Karpas-422 (cell line): Measurements from ENCODE around the gene TLCD3B. TPM values are rescaled to one million over a fixed set of nuclear protein-coding genes. Genes with fewer than 3 reads are reported as not detected.
"Not testable (repeated sequence)": the region's sequence is repeated elsewhere in the genome, so short reads cannot be mapped to it uniquely, and the experiment has no call there.

ENCODE experiments used
- DNase-seq: peaks from one replicate; pipeline ENCODE4 v3.0.0-alpha.2; 2015
- H2AFZ ChIP-seq: fragments of 200-600 bp; sonication (generic); 2 replicates; pipeline ENCODE4 v1.6.1; 2014; ENCODE audit warnings: antibody characterized with exemption, low read length, mixed read lengths
- H3K27ac ChIP-seq: fragments of 200-600 bp; sonication (generic); 2 replicates; pipeline ENCODE4 v1.5.1; 2014; ENCODE audit warnings: mild to moderate bottlenecking, low read length, moderate library complexity
- H3K27me3 ChIP-seq: fragments of 200-600 bp; sonication (generic); 2 replicates; pipeline ENCODE4 v1.6.1; 2014; ENCODE audit warnings: low read length, mixed read lengths
- H3K36me3 ChIP-seq: fragments of 200-600 bp; sonication (generic); 2 replicates; pipeline ENCODE4 v1.6.1; 2014; ENCODE audit warnings: low read length, mixed read lengths; ENCODE audit not compliant: insufficient read depth
- H3K4me1 ChIP-seq: fragments of 200-600 bp; sonication (generic); 2 replicates; pipeline ENCODE4 v1.6.1; 2014; ENCODE audit warnings: mild to moderate bottlenecking, low read length, mixed read lengths
- H3K4me2 ChIP-seq: fragments of 200-600 bp; sonication (generic); 2 replicates; pipeline ENCODE4 v1.6.1; 2014; ENCODE audit warnings: low read length, low read depth, mild to moderate bottlenecking; ENCODE audit not compliant: poor library complexity, severe bottlenecking
- H3K4me3 ChIP-seq: fragments of 200-600 bp; sonication (generic); 2 replicates; pipeline ENCODE4 v1.5.1; 2014; ENCODE audit warnings: mild to moderate bottlenecking, antibody characterized with exemption, low read length, mixed read lengths
- H3K79me2 ChIP-seq: fragments of 200-600 bp; sonication (generic); 2 replicates; pipeline ENCODE4 v1.6.1; 2014; ENCODE audit warnings: mild to moderate bottlenecking, low read length, mixed read lengths
- H3K9ac ChIP-seq: fragments of 200-600 bp; sonication (generic); 2 replicates; pipeline ENCODE4 v1.6.0; 2014; ENCODE audit warnings: low read length
- H3K9me2 ChIP-seq: fragments of 200-600 bp; sonication (generic), shearing (Covaris generic); replicated peaks from 2 replicates; pipeline ENCODE4 v1.6.0; 2014; ENCODE audit warnings: mild to moderate bottlenecking, low read length, moderate library complexity; ENCODE audit not compliant: insufficient read depth
- H3K9me3 ChIP-seq: fragments of 300-700, 200-600 bp; sonication (generic); 2 replicates; pipeline ENCODE4 v1.6.1; 2014; ENCODE audit warnings: low read length, mixed read lengths
- H4K20me1 ChIP-seq: fragments of 200-600 bp; sonication (generic); 2 replicates; pipeline ENCODE4 v1.6.1; 2014; ENCODE audit warnings: mild to moderate bottlenecking, antibody characterized with exemption, low read length, low read depth; ENCODE audit not compliant: insufficient read depth
- total RNA-seq: library from RNA; depleted of rRNA; stranded (reverse); fragments of >200 nt; shearing (Covaris generic); gene quantifications from 2 replicates; pipeline ENCODE4 v1.2.3, GENCODE V29; 2014; ENCODE audit warnings: low replicate concordance

TLCD3B gene
- total RNA-seq, 1 experiment from 2014 or later: not detected

DNA sequence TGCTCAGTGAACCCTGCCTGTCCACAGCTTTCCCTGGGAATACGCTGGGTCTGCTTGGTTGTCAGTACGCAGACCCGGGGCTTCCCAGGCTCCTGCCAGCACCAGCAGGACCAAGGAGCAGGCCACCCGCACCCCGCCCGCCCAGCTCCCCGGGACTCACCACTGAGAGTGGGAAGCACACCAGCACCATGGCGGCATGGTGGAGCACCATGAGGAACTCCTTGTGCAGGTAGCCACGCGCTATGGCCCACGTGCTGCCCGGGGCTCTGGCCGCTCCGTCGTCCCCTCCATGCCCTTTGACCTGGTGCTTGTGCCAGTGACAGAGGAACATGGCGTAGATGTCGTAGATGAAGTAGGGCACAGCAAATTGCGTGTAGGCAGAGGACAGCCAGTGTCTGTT, 4.6 kb downstream of the TLCD3B start:
- Histone ChIP-seq H2AFZ (no peak overlapping the region), H3K27ac (no peak overlapping the region), H3K9ac (no peak overlapping the region), H3K36me3 (no peaks in the 10 kb centered on the region), H3K4me3 (no peak overlapping the region), H3K79me2 (no peaks in the 10 kb centered on the region), H3K4me1 (peaks cover under 1% of the 10 kb centered on the region), H3K9me3 (no peaks in the 10 kb centered on the region), H3K27me3 (no peaks in the 10 kb centered on the region), H4K20me1 (0 out of 2 replicates have a peak, but pooled peaks cover 3% of the 10 kb centered on the region), H3K4me2 (no peak overlapping the region), H3K9me2 (no peaks in the 10 kb centered on the region)
- DNase-seq: no peak

DNA sequence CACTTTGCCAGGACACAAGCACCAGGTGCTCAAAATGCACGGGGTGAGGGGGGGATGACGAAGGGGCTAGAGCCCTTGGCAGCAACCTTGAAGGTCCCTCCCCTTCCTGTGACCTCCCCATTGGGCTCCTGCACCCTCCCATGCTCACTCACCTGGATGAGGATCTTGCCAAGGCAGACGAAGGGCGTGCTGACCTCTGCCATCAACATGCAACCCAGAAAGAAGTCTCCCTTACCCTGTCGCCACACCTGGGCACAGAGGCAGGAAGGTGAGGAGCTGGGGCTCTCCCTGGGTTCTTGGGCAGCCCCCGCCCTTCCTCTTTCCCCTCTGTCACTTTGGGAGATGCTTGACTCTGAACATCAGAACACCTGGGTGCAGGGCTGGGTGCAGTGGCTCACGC, 5.5 kb downstream of the TLCD3B start:
- Histone ChIP-seq H2AFZ (no peak overlapping the region), H3K27ac (no peak overlapping the region), H3K4me2 (no peak overlapping the region), H4K20me1 (0 out of 2 replicates have a peak, but pooled peaks cover 3% of the 10 kb centered on the region), H3K9me2 (no peaks in the 10 kb centered on the region), H3K9me3 (no peaks in the 10 kb centered on the region), H3K36me3 (no peaks in the 10 kb centered on the region), H3K4me1 (peaks cover 5% of the 10 kb centered on the region), H3K4me3 (no peak overlapping the region), H3K79me2 (no peaks in the 10 kb centered on the region), H3K27me3 (no peaks in the 10 kb centered on the region), H3K9ac (no peak overlapping the region)
- DNase-seq: no peak

GRCh38 chr16:30025156-30025555, 5.9 kb downstream of the TLCD3B start:
- Histone ChIP-seq H3K4me2 (no peak overlapping the region), H2AFZ (no peak overlapping the region), H3K36me3 (no peaks in the 10 kb centered on the region), H3K9me2 (no peaks in the 10 kb centered on the region), H3K9me3 (no peaks in the 10 kb centered on the region), H3K4me3 (no peak overlapping the region), H3K79me2 (no peaks in the 10 kb centered on the region), H3K27ac (no peak overlapping the region), H3K4me1 (peaks cover 5% of the 10 kb centered on the region), H3K27me3 (no peaks in the 10 kb centered on the region), H4K20me1 (0 out of 2 replicates have a peak, but pooled peaks cover 3% of the 10 kb centered on the region), H3K9ac (no peak overlapping the region)
- DNase-seq: no peak

DNA sequence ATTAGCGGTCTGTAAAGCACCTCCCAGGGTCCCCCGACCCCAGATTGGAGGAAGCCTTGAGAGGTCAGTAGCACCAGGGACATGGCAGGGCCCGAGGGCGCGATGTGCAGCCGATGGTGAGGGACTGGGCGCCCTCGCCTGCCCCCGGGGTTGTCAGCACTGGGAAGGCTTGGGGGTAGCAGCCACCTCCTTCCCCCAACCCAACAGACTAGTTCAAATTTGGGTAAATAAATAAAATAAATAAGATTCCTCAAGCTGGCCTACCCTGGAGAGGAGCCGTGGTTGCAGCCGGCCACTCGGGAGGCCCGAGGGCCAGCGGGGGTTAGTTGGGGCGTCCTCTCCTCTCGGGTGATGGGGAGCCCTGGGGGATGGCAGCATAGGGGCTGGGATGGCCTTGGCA, 6.6 kb downstream of the TLCD3B start:
- no peaks in the 10 kb centered on the region for H3K9me2 ChIP-seq
- no peak overlapping the region for H3K4me2 ChIP-seq
- no peak overlapping the region for H3K4me3 ChIP-seq
- no peaks in the 10 kb centered on the region for H3K9me3 ChIP-seq
- no peak overlapping the region for H2AFZ ChIP-seq
- H3K27ac ChIP-seq: no peak overlapping the region
- H3K9ac ChIP-seq: no peak overlapping the region
- peaks cover 5% of the 10 kb centered on the region for H3K4me1 ChIP-seq
- no peak for DNase-seq
- no peaks in the 10 kb centered on the region for H3K36me3 ChIP-seq
- no peaks in the 10 kb centered on the region for H3K79me2 ChIP-seq
- H4K20me1 ChIP-seq: 0 out of 2 replicates have a peak, but pooled peaks cover 3% of the 10 kb centered on the region
- H3K27me3 ChIP-seq: no peaks in the 10 kb centered on the region

DNA sequence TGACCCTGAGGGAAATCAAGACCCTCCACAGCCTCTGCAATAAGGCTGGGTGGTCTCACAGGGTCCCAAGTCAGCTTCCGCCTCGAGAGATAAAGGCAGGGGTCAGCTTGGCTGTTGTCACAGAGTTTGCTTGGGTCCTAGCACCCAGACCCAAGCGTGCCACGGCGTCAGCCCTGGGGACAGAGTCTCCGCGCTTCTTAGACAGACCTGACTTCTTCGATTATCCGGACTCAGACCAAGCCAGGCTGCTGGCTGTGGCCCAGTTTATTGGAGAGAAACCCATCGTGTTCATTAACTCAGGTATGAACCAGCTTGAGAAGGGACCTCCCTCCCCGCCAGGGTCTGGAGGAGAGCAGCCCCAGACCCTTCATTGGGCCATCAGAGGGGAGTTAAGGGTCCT, 7.5 kb downstream of the TLCD3B start:
- H3K4me3 ChIP-seq: no peak overlapping the region
- no peaks in the 10 kb centered on the region for H3K9me3 ChIP-seq
- H3K27ac ChIP-seq: no peak overlapping the region
- no peaks in the 10 kb centered on the region for H4K20me1 ChIP-seq
- no peak overlapping the region for H2AFZ ChIP-seq
- peaks cover 5% of the 10 kb centered on the region for H3K4me1 ChIP-seq
- H3K36me3 ChIP-seq: no peaks in the 10 kb centered on the region
- DNase-seq: no peak
- no peaks in the 10 kb centered on the region for H3K9me2 ChIP-seq
- no peak overlapping the region for H3K4me2 ChIP-seq
- H3K79me2 ChIP-seq: no peaks in the 10 kb centered on the region
- no peaks in the 10 kb centered on the region for H3K27me3 ChIP-seq
- H3K9ac ChIP-seq: no peak overlapping the region

DNA sequence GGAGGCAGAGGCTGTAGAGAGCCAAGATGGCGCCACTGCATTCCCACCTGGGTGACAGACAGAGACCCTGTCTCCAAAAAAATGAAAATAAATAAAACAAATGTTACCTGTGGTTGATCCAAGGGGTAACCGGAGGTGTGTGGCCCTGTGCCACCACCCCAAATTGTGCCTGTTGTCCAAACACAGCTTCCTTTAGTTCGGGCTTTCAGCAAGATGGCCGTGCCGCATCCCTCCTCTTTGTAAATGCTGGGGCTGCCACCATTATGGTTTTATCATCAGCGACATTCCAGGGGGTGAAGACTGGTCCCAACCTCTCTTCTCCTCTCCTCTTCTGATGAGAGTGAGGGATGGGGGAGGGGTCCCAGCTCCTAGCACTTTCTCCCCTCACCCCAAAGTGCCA, 8.2 kb downstream of the TLCD3B start, which contains the start of gene C16orf92:
C16orf92 (plus strand) TSS at position 312 of the 400 bp plus-strand sequence. CDS start 143 bp downstream, outside the sequence.
- H3K9ac ChIP-seq: no peak within 1 kb of the TSS
- H3K27me3 ChIP-seq: no peaks in the 10 kb centered on the region
- H3K36me3 ChIP-seq: no peaks in the 10 kb centered on the region

DNA sequence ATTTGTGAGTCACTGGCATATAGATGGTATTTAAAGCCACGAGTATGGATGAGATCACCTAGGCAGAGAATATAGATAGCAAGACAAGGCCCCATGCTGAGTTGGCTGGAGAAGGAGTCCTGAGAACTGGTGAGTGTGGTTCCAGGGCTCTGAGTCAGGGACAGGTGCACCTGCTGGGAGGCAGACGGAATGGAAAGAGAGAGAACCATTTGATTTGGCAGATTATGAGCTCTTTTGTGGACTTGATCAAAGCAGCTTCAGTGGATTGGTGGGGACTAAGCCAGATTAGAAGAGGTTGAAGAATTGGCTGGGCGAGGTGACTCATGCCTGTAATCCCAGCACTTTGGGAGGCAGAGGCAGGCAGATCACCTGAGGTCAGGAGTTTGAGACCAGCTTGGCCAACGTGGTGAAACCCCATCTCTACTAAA, 12.3 kb downstream of the TLCD3B start:
- Histone ChIP-seq H4K20me1 (no peaks in the 10 kb centered on the region), H2AFZ (no peak overlapping the region), H3K9ac (no peak overlapping the region), H3K4me1 (peaks cover 5% of the 10 kb centered on the region), H3K4me2 (no peak overlapping the region), H3K4me3 (no peak overlapping the region), H3K9me2 (no peaks in the 10 kb centered on the region), H3K9me3 (no peaks in the 10 kb centered on the region), H3K27me3 (no peaks in the 10 kb centered on the region), H3K79me2 (no peaks in the 10 kb centered on the region), H3K36me3 (no peaks in the 10 kb centered on the region), H3K27ac (no peak overlapping the region)
- no peak for DNase-seq

More for the DNA sequence above, 8.2 kb downstream of the TLCD3B start, which contains the start of gene C16orf92:
- Histone ChIP-seq H3K27ac (no peak within 1 kb of the TSS), H4K20me1 (no peaks in the 10 kb centered on the region), H3K79me2 (no peaks in the 10 kb centered on the region), H3K4me1 (peaks cover 5% of the 10 kb centered on the region), H2AFZ (no peak within 1 kb of the TSS), H3K9me2 (no peaks in the 10 kb centered on the region), H3K4me2 (no peak within 1 kb of the TSS), H3K9me3 (no peaks in the 10 kb centered on the region), H3K4me3 (no peak within 1 kb of the TSS)
- no peak for DNase-seq

- H3K4me2 ChIP-seq, H4K20me1 ChIP-seq, H3K9ac ChIP-seq, DNase-seq, H3K9me3 ChIP-seq, H2AFZ ChIP-seq, H3K27ac ChIP-seq, H3K4me3 ChIP-seq, H3K79me2 ChIP-seq, H3K27me3 ChIP-seq, H3K9me2 ChIP-seq, H3K36me3 ChIP-seq, H3K4me1 ChIP-seq: not testable (repeated sequence)
Observed at GRCh38 chr16:30017937-30018336, 13.1 kb downstream of the TLCD3B start.

DNA sequence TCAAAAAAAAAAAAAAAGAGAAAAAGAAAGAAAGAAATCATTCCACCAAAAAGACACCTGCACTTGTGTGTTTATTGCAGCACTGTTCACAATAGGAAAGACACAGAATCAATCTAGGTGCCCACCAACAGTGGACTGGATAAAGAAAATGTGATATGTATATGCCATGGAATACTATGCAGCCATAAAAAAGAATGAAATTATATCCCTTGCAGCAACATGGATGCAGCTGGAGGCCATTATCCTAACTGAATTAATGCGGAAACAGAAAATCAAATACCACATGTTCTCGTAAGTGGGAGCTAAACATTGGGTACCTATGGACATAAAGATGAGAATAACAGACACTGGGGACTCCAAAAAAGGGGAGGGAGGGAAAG, 13.8 kb downstream of the TLCD3B start:
- Histone ChIP-seq H3K9ac (no peak overlapping the region), H2AFZ (no peak overlapping the region)

More for the DNA sequence above, 13.8 kb downstream of the TLCD3B start:
- Histone ChIP-seq H3K4me1 (peaks cover 5% of the 10 kb centered on the region), H3K4me2 (no peak overlapping the region), H3K9me3 (no peaks in the 10 kb centered on the region), H3K27ac (no peak overlapping the region), H3K36me3 (no peaks in the 10 kb centered on the region), H3K4me3 (no peak overlapping the region), H3K9me2 (no peaks in the 10 kb centered on the region), H3K27me3 (no peaks in the 10 kb centered on the region), H4K20me1 (no peaks in the 10 kb centered on the region), H3K79me2 (no peaks in the 10 kb centered on the region)
- no peak for DNase-seq
